Measurements from ENCODE around the gene EFNA1.

The EFNA1 gene

GRCh38 chr1:155176544-155177071, 48.9 kb downstream of the EFNA1 start:
- peak; percentile 71 for DNase-seq

- DNase-seq, result no peak
Observed at GRCh38 chr1:155177192-155177917, 49.7 kb downstream of the EFNA1 start.

- no peak for DNase-seq
Observed at GRCh38 chr1:155177918-155178281, 50.2 kb downstream of the EFNA1 start.

- no peak for DNase-seq
Observed at GRCh38 chr1:155178441-155179111, 50.9 kb downstream of the EFNA1 start.

- DNase-seq, result no peak
Observed at GRCh38 chr1:155179112-155180031, 51.7 kb downstream of the EFNA1 start.

- DNase-seq, result no peak
Observed at GRCh38 chr1:155181371-155182051, 53.8 kb downstream of the EFNA1 start.

GRCh38 chr1:155182052-155182550, 54.4 kb downstream of the EFNA1 start:
- no peak for DNase-seq

- DNase-seq, result no peak
Observed at GRCh38 chr1:155183775-155184221, 56.1 kb downstream of the EFNA1 start.

GRCh38 chr1:155184351-155184811, 56.7 kb downstream of the EFNA1 start:
- DNase-seq, result no peak
